ENCODE data around the gene PROB1. TPM values are rescaled to one million over a fixed set of nuclear protein-coding genes. Genes with fewer than 3 reads are reported as not detected.

The PROB1 gene
- total and polyA plus RNA-seq, 2 of the 13 experiments (the other 11 are each of a cell fraction or from before 2014, with no cell fraction given) = 0.69 to 1.1 TPM

DNA sequence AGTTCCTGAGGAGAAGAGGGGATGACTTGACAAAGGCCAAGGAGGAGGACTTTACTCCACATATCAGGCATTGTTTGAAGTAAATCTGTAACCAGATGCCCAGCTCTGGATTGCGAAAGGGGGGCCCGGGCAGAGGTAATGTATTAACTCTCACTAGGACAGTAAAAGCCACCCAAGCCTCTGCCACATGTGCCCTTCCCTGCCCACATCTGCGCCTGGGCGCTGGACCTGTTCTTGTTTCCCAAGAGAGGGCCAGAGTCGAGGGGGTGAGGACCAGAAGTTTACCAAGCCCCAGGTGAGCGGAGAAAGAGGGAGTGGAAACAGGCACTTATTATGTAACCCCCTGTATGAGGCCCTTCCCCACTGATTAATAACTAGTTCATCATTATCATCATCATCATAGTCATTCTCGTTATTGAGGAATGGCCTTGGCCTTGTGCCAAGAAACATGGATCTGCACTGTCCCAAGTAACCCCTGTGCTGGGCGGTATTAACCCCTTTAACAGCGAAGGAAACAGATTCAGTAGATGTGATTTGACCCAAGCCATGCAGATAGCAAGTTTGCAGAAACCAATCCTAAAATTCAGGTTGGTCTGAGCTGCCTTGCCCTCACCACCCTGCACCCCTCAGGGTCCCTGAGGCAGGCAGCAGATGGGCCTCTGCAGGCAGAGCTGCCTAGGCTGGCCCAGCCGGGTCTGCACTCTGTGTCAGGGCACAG is 11.5 kb downstream of the PROB1 start, which contains the start of gene SLC23A1:
Gene SLC23A1 (minus strand): TSS at position 23 of the 718 bp plus-strand sequence. CDS start 44 bp downstream, outside the sequence.
- in situ Hi-C loops (cut with HindIII; ENCODE audit: extremely low pct_ligation_motif_present, low pct_unique_long_range_greater_than_20kb) (no loop called here), intact Hi-C loops (cut with micrococcal nuclease; ENCODE audit: unreplicated experiment) (no loop called here)
- peak; percentile 40 for ATAC-seq
- H3K36me3 ChIP-seq (replicated peaks in 1 of 2; ENCODE audit: control insufficient read depth in 1 of 2, insufficient read depth in 2 of 2, low read length in 2 of 2) = no peaks in the 10 kb centered on the region; a peak in 1 of 5 replicates
- H3K9ac ChIP-seq (ENCODE audit: insufficient read depth, low read depth, low read length) = peak within 1 kb of the TSS; percentile 73
- H3K4me1 ChIP-seq (ENCODE audit: insufficient read depth, low read length) = peaks cover 68% of the 10 kb centered on the region
- no peaks in the 10 kb centered on the region for H3K9me3 ChIP-seq (ENCODE audit: low read length)
- no peaks in the 10 kb centered on the region; a peak in 1 of 5 replicates for H3K27me3 ChIP-seq (ENCODE audit: control insufficient read depth in 1 of 2, insufficient read depth in 2 of 2, low read length in 2 of 2)
- H2AFZ ChIP-seq (ENCODE audit: low read length) = no peak within 1 kb of the TSS
- H3K79me2 ChIP-seq (ENCODE audit: insufficient read depth, low read length) = peaks cover 16% of the 10 kb centered on the region
- FAIRE-seq = peak; percentile 87
- peak within 1 kb of the TSS; percentile 92 for H3K4me2 ChIP-seq (ENCODE audit: low read depth, low read length)
- peak within 1 kb of the TSS; percentile 71 for H3K27ac ChIP-seq (ENCODE audit: extremely low read length, insufficient read depth, low read length)
- ChIA-PET CTCF (ENCODE audit: low intra/inter-chr PET ratio, low total read pairs) (no interaction called here), POLR2A (interaction anchor here (1.0 to 1.7 kb wide), 9 partner anchors 9 to 840 kb away, joined by 3 to 8 read pairs (median 6); partner anchors contain the start of genes ETF1, PAIP2, SPATA24 and UBE2D2)
- peak; percentile 72 for DNase-seq (ENCODE audit: low spot score)
- BruUV-seq (replicated peaks) = TSS peak; percentile 92
- peak within 1 kb of the TSS; percentile 68 to 79 (median 76) for H3K4me3 ChIP-seq (replicated peaks in 1 of 3; ENCODE audit: insufficient read depth in 1 of 3, low read depth in 2 of 3, low read length in 3 of 3)
- no peaks in the 10 kb centered on the region for H4K20me1 ChIP-seq (ENCODE audit: insufficient read depth, low read length)
- WGBS (ENCODE audit: low lambda C conversion rate) = 2% methylated on average over 10 of the region's 10 CpGs
- TF ChIP-seq GTF3A (CRISPR knock-in tag; conservative IDR thresholded peaks at IDR 0.05) (no peak), IRF2 (CRISPR knock-in tag; IDR thresholded peaks at IDR 0.05) (no peak), ZNF292 (CRISPR knock-in tag; IDR thresholded peaks at IDR 0.05; ENCODE audit: borderline replicate concordance, low read depth) (no peak), SRY (CRISPR knock-in tag; IDR thresholded peaks at IDR 0.05) (no peak), CAMTA2 (CRISPR knock-in tag; IDR thresholded peaks at IDR 0.05; ENCODE audit: borderline replicate concordance) (no peak), ZNF205 (CRISPR knock-in tag; IDR thresholded peaks at IDR 0.05) (no peak; the same call in 1 of the 2 replicates), ZNF251 (CRISPR knock-in tag; IDR thresholded peaks at IDR 0.05) (no peak), STAG1 (CRISPR knock-in tag; IDR thresholded peaks at IDR 0.05) (no peak), ZNF773 (CRISPR knock-in tag; IDR thresholded peaks at IDR 0.05; ENCODE audit: borderline replicate concordance) (no peak), SMAD3 (CRISPR knock-in tag; IDR thresholded peaks at IDR 0.05) (no peak)
- TF ChIP-seq, protein P1, sequence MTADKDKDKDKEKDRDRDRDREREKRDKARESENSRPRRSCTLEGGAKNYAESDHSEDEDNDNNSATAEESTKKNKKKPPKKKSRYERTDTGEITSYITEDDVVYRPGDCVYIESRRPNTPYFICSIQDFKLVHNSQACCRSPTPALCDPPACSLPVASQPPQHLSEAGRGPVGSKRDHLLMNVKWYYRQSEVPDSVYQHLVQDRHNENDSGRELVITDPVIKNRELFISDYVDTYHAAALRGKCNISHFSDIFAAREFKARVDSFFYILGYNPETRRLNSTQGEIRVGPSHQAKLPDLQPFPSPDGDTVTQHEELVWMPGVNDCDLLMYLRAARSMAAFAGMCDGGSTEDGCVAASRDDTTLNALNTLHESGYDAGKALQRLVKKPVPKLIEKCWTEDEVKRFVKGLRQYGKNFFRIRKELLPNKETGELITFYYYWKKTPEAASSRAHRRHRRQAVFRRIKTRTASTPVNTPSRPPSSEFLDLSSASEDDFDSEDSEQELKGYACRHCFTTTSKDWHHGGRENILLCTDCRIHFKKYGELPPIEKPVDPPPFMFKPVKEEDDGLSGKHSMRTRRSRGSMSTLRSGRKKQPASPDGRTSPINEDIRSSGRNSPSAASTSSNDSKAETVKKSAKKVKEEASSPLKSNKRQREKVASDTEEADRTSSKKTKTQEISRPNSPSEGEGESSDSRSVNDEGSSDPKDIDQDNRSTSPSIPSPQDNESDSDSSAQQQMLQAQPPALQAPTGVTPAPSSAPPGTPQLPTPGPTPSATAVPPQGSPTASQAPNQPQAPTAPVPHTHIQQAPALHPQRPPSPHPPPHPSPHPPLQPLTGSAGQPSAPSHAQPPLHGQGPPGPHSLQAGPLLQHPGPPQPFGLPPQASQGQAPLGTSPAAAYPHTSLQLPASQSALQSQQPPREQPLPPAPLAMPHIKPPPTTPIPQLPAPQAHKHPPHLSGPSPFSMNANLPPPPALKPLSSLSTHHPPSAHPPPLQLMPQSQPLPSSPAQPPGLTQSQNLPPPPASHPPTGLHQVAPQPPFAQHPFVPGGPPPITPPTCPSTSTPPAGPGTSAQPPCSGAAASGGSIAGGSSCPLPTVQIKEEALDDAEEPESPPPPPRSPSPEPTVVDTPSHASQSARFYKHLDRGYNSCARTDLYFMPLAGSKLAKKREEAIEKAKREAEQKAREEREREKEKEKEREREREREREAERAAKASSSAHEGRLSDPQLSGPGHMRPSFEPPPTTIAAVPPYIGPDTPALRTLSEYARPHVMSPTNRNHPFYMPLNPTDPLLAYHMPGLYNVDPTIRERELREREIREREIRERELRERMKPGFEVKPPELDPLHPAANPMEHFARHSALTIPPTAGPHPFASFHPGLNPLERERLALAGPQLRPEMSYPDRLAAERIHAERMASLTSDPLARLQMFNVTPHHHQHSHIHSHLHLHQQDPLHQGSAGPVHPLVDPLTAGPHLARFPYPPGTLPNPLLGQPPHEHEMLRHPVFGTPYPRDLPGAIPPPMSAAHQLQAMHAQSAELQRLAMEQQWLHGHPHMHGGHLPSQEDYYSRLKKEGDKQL (CRISPR knock-in tag; IDR thresholded peaks at IDR 0.05; ENCODE audit: low read depth) = no peak
- TF ChIP-seq, protein P2, sequence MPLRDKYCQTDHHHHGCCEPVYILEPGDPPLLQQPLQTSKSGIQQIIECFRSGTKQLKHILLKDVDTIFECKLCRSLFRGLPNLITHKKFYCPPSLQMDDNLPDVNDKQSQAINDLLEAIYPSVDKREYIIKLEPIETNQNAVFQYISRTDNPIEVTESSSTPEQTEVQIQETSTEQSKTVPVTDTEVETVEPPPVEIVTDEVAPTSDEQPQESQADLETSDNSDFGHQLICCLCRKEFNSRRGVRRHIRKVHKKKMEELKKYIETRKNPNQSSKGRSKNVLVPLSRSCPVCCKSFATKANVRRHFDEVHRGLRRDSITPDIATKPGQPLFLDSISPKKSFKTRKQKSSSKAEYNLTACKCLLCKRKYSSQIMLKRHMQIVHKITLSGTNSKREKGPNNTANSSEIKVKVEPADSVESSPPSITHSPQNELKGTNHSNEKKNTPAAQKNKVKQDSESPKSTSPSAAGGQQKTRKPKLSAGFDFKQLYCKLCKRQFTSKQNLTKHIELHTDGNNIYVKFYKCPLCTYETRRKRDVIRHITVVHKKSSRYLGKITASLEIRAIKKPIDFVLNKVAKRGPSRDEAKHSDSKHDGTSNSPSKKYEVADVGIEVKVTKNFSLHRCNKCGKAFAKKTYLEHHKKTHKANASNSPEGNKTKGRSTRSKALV (CRISPR knock-in tag; IDR thresholded peaks at IDR 0.05) = no peak
- TF ChIP-seq, protein P3, sequence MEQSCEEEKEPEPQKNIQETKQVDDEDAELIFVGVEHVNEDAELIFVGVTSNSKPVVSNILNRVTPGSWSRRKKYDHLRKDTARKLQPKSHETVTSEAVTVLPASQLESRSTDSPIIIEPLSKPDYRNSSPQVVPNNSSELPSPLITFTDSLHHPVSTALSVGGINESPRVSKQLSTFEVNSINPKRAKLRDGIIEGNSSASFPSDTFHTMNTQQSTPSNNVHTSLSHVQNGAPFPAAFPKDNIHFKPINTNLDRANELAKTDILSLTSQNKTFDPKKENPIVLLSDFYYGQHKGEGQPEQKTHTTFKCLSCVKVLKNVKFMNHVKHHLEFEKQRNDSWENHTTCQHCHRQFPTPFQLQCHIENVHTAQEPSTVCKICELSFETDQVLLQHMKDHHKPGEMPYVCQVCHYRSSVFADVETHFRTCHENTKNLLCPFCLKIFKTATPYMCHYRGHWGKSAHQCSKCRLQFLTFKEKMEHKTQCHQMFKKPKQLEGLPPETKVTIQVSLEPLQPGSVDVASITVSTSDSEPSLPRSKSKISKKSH (CRISPR knock-in tag; IDR thresholded peaks at IDR 0.05; ENCODE audit: borderline replicate concordance) = no peak
